RWPE1 (cell line): Measurements from ENCODE around the gene GSE1.

Source experiments
- CTCF ChIA-PET: fragments of 350-600 bp; sonication (Branson Sonifier 250); formaldehyde crosslinking; extraction: SDS; loops from one replicate; lab custom pipeline; 2021; lab: Yijun Ruan, JAX
- POLR2A ChIA-PET: fragments of 400-600 bp; formaldehyde crosslinking; extraction: SDS; loops from one replicate; lab custom pipeline; 2020; ENCODE audit warnings: antibody characterized with exemption; ENCODE audit not compliant: low non-redundant PET; lab: Yijun Ruan, JAX
- DNase-seq: peaks from one replicate; pipeline ENCODE4 v3.0.0; 2012; ENCODE audit warnings: low spot score
- H3K27ac ChIP-seq: fragments of 450-650 bp; 2 replicates; pipeline ENCODE4 v1.5.1; 2017
- CTCF ChIP-seq: fragments of 450-650 bp; conservative IDR thresholded peaks from 2 replicates; pipeline ENCODE4 v1.5.1; 2017; ENCODE audit warnings: low read depth, mild to moderate bottlenecking

The GSE1 gene

GRCh38 chr16:85698935-85699558 is 85.9 kb downstream of the GSE1 start:
- TF ChIP-seq CTCF: no peak
- CTCF ChIA-PET: interaction anchor here (0.6 to 1.2 kb wide), 2 partner anchors 23 to 1393 kb away, joined by 3 read pairs; no protein-coding TSS in a partner anchor
- no peak for DNase-seq
- POLR2A ChIA-PET: interaction anchor here (1.1 kb wide), 1 partner anchor 47 kb away, joined by 5 read pairs; no protein-coding TSS in a partner anchor
- peak overlapping the region; percentile 49 for H3K27ac ChIP-seq

- ChIA-PET POLR2A (no interaction called here), CTCF (interaction anchor here (0.6 to 1.2 kb wide), 2 partner anchors 23 to 1392 kb away, joined by 3 read pairs; no protein-coding TSS in a partner anchor)
- peak; percentile 44 for DNase-seq
- peak overlapping the region; percentile 49 for H3K27ac ChIP-seq
- no peak for TF ChIP-seq CTCF
Observed at GRCh38 chr16:85699628-85700027, 86.5 kb downstream of the GSE1 start.

GRCh38 chr16:85704011-85704410 is 90.9 kb downstream of the GSE1 start:
- DNase-seq: no peak
- H3K27ac ChIP-seq: peak overlapping the region; percentile 35; the same call in 1 of the 2 replicates
- ChIA-PET CTCF (interaction anchor here (0.6 kb wide), 2 partner anchors 450 to 813 kb away, joined by 3 to 5 read pairs; no protein-coding TSS in a partner anchor), POLR2A (no interaction called here)
- no peak for TF ChIP-seq CTCF

GRCh38 chr16:85704900-85705846 is 92.1 kb downstream of the GSE1 start:
- CTCF ChIA-PET: interaction anchor here (0.6 kb wide), 1 partner anchor 21 kb away, joined by 3 read pairs; no protein-coding TSS in a partner anchor

GRCh38 chr16:85706449-85707034 is 93.4 kb downstream of the GSE1 start:
- H3K27ac ChIP-seq: peak overlapping the region; percentile 37; the same call in 1 of the 2 replicates
- TF ChIP-seq CTCF: no peak
- no peak for DNase-seq
- ChIA-PET POLR2A (no interaction called here), CTCF (no interaction called here)

More at GRCh38 chr16:85704900-85705846, 92.1 kb downstream of the GSE1 start:
- POLR2A ChIA-PET: no interaction called here
- H3K27ac ChIP-seq: peak overlapping the region; percentile 35
- no peak for DNase-seq
- no peak for TF ChIP-seq CTCF
